ENCODE measurements around the gene PCNX1.
"Not testable (repeated sequence)": the region's sequence is repeated elsewhere in the genome, so short reads cannot be mapped to it uniquely, and the experiment has no call there.

PCNX1 gene

GRCh38 chr14:71143381-71144290, 236.4 kb downstream of the PCNX1 start:
- DNase-seq (ENCODE audit: insufficient read length, low spot score): no peak
- FAIRE-seq: no peak
- no peak for TF ChIP-seq POLR2A (IDR thresholded peaks at IDR 0.05; ENCODE audit: low read depth, low read length)

- not testable (repeated sequence) for FAIRE-seq; DNase-seq (ENCODE audit: insufficient read length, low spot score)
Measured at GRCh38 chr14:71147335-71147734, 240.1 kb downstream of the PCNX1 start.

- TF ChIP-seq POLR2A (IDR thresholded peaks at IDR 0.05; ENCODE audit: low read depth, low read length): no peak
- FAIRE-seq: no peak
Measured at GRCh38 chr14:71148627-71149026, 241.4 kb downstream of the PCNX1 start.

GRCh38 chr14:71150737-71151136, 243.5 kb downstream of the PCNX1 start:
- TF ChIP-seq POLR2A (IDR thresholded peaks at IDR 0.05; ENCODE audit: low read depth, low read length): no peak
- no peak for FAIRE-seq
- DNase-seq (ENCODE audit: insufficient read length, low spot score): no peak

More at GRCh38 chr14:71148627-71149026, 241.4 kb downstream of the PCNX1 start:
- no peak for DNase-seq (ENCODE audit: insufficient read length, low spot score)

DNA sequence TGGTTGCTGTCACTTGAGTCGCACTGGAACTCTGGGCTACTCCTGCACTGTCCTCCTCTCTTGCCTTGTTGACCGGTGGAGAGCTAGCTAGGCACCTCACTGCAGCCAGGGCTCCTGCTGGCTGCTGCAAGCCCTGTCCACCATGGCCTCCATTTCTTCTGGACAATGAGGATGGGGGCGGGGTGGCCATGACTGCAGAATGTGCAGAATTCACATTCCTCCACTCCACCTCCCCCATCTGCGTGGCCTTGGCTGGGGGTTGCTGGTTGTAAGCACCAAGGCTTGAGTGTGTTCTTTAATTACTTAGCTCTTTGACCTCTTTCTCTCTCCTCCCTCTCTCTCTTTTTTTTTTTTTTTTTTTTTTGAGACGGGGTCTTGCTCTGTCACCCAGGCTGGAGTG, 248.5 kb downstream of the PCNX1 start:
- TF ChIP-seq POLR2A (IDR thresholded peaks at IDR 0.05; ENCODE audit: low read depth, low read length): no peak
- DNase-seq (ENCODE audit: insufficient read length, low spot score) (no peak), FAIRE-seq (no peak)

- FAIRE-seq: no peak
- no peak for DNase-seq (ENCODE audit: insufficient read length, low spot score)
- TF ChIP-seq POLR2A (IDR thresholded peaks at IDR 0.05; ENCODE audit: low read depth, low read length): no peak
Measured at GRCh38 chr14:71163050-71163841, 256.0 kb downstream of the PCNX1 start.

- TF ChIP-seq POLR2A (IDR thresholded peaks at IDR 0.05; ENCODE audit: low read depth, low read length): no peak
- no peak for FAIRE-seq
- DNase-seq (ENCODE audit: insufficient read length, low spot score): no peak
Measured at GRCh38 chr14:71163842-71164629, 256.8 kb downstream of the PCNX1 start.
